HG03378 (cell line): ENCODE results near the gene KCNK17.

Source experiments
- ATAC-seq: cut with Tn5 transposase; IDR thresholded peaks from one replicate; pipeline ENCODE4 v1.9.1; 2021; ENCODE audit warnings: mild to moderate bottlenecking, moderate library complexity; ENCODE audit not compliant: unreplicated experiment

Gene KCNK17, protein sequence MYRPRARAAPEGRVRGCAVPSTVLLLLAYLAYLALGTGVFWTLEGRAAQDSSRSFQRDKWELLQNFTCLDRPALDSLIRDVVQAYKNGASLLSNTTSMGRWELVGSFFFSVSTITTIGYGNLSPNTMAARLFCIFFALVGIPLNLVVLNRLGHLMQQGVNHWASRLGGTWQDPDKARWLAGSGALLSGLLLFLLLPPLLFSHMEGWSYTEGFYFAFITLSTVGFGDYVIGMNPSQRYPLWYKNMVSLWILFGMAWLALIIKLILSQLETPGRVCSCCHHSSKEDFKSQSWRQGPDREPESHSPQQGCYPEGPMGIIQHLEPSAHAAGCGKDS

GRCh38 chr6:39314273-39314795 is at the start of gene KCNK17:
Gene KCNK17, minus strand, starts transcription at chr6:39314419. Its CDS starts 99 bp downstream, at chr6:39314320.
- ATAC-seq = no peak

GRCh38 chr6:39363280-39363679 is 49.1 kb upstream of the KCNK17 start:
- no peak for ATAC-seq

GRCh38 chr6:39362487-39362865 is 48.3 kb upstream of the KCNK17 start:
- ATAC-seq = no peak

DNA sequence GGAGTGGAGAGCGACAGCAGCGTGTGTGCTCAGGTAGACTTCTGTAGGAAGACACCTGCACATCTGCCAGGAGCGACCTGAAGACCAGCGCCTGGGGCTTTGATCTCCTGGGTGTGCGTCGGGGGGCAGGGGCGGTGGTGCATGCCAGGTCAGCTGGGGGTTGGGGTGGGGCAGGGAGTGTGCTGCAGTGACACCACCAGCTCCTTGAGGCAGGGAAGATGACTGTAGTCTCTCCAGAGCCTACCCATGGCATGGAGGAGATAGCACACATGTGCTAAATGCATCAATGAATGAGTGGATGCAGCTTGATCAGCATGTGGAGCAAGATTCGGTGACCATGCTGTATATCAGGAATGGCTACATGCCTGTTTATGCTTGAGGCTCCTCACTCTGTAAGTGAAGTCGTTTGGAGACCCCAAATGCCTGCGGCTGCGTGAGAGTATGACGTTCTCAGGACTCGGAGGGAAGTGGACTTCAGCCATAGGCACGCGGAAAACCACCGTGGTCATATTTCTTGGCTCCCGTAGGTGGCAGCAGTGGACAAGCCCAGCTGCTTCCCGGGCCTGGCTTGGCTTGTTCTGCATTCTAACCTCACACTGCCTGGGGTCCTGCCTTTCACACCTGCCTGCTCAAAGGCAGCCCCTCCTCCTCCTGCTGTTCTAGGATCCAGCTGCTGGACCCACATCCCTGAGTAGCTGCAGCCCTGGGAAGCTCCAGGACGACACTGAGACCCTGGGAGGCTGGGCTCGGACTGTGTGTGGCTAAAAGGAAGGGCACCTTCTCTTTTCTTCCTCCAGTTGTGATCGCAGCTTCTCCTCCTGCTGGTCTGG is 47.7 kb upstream of the KCNK17 start:
- no peak for ATAC-seq

GRCh38 chr6:39360378-39360777 is 46.2 kb upstream of the KCNK17 start:
- ATAC-seq = no peak

DNA sequence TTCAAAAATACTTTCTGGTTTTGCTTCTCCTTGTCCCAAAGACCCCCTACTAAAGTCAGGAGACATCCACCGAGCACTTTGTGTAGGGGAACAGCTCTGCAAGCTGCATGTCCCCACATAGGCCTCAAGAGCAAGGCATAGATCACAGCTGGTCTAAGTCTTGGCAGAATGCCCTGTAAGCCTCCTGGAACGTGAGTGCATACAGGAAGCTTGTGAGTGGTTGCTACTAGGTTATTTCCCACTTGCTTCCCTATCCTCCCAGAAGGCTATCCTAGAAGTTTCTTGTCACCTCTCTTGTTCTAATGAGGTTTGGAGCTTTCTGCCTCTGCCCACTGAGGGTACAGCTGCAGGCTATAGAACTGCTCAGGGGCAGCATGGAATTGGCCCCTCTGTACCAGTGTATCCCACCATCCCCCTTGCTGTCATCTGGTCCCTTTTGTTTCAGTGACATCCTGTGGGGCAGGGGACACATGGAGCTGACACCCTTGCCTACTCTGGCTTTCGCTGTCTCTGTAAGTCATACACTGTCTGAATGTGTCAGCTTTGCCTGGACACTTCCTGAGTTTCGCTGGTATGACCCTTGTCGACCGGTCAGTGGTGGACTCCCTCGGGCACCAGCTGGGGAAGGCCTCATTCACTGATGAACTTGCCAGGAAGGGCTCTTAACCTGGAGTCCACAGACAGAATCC is 43.9 kb upstream of the KCNK17 start:
- no peak for ATAC-seq

DNA sequence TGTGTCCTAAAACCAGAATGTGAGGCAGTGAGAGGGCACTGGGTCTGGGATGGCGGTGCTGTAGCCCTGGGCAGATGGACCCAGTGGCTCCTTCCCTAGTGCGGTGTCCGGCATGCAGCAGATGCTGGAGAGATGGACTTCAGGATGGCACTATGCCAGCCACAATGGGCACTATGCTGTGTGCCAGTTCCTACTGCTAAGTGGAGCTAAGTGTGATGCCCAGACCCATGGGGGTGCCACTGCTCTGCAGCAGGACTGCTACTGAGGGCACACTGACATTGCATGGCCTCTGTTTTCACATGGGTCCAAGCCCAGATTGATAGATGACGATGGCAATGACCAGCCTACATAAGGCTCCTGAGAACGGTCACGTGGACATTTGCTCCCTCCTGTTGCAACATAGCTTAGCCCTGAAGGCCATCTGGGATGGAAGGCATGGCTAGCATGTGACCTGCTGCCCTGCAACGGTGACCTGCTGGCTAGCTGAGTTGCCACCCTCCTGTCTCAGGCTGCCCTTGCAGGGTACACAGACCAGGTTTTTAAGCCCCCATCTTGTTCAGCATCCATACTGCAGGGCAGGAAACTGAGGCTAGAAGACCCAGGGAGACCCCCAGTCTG is 39.6 kb upstream of the KCNK17 start:
- no peak for ATAC-seq

GRCh38 chr6:39350723-39351505 is 36.7 kb upstream of the KCNK17 start:
- no peak for ATAC-seq

- no peak for ATAC-seq
Measured at GRCh38 chr6:39348740-39349139, 34.5 kb upstream of the KCNK17 start.

GRCh38 chr6:39347906-39348585 is 33.8 kb upstream of the KCNK17 start:
- no peak for ATAC-seq

DNA sequence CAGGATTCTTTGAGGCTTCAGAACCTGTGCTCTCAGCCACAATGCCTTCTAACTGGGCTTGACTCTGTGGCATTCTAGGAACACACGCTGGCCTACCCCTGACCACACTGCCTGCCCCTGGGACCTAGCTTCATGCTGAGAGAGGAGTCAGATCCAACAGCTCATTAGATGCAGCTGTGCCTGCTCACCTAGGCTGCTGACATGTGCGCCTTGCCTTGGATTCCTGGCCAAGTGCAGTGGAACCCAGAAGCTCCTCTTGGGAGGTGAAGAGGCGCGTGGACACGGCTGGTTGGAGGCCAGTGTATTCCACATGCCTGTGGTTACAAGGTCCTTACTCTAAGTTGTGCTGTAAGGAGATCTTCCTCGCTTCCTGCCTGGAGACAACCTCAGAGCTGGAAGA is 33.0 kb upstream of the KCNK17 start:
- no peak for ATAC-seq

DNA sequence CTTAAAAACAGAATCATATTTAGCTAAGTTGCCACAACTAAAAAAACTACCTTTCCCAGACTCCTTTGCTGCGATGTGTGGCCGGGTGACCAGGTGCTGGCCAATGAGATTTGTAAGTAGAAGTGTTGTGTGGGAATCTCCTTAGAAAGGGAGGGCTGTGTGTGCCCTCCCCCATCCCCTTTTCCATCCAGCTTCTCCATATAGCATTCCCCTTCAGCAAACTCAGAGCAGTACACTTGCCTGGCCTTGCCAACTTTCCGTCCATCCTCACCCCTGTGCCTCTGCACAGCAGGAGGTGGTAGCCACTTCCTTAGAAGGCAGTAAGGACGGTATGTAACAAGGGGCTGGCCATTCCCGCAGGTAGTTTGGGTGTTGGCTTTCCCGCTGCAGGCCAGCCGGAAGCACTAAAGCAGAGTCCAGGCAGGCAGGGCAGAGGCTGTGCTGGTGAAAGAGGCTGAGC is 30.6 kb upstream of the KCNK17 start:
- ATAC-seq = no peak

DNA sequence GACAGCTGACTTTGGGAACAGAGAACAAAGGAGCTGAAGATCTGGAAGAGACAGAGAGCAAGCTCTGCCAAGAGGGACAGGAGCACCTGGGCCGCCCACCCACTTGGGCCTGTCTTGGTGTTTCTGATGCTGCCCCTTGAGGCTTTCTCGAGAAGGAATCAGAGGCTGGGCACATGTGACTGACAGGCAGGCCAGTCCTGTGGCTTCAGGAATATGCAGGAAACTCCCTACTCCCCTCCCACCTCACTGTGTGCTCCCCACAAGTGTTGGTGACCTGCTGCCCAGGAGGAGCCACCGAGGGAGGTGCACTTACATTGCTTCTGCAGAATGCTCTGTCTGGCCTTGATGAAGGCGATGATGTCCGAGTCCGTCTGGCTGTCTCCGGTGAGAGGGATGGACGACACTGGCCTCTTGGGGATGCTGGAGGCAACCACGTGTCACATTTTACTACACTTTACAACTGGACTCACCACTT is 29.2 kb upstream of the KCNK17 start:
- ATAC-seq = no peak

- no peak for ATAC-seq
Measured at GRCh38 chr6:39342692-39343395, 28.6 kb upstream of the KCNK17 start.

GRCh38 chr6:39341937-39342336 is 27.7 kb upstream of the KCNK17 start:
- ATAC-seq = no peak

- no peak for ATAC-seq
Measured at GRCh38 chr6:39341352-39341751, 27.1 kb upstream of the KCNK17 start.

DNA sequence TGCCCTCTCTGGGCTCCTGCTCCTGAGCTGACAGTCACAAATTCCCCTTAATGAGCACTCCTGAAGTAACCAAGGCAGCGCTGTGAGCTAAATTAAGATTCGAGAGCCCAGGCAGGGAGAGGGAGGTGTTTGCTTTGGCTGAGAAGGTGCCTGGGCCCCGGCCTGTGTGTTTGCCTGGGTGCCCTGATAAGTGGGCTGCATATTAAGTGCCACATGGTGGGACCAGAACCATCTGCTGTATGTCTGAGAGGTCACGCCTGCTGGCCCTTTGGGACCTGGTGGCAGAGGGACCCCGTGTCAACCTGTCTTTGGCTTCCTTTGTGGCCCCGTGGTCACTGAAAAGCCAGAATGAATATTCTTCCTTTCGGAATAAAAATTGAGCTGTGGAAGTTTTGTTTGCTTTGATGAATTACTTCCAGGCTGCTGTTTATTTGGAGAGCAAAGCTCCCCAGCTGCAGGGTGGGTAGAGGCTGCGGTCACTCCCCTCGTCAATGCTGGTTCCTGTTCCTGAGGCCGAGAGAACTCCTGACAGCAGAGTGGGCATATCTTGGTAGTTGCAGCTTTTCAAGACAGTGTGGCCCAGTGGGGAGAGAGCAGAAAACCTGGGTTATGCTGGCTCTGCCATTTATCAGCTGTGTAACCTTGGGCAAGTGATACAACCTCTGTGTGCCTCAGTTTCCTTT is 25.8 kb upstream of the KCNK17 start:
- ATAC-seq = no peak
